T-helper 22 cell (primary cell): ENCODE data around the gene MEX3B.

ENCODE experiments used
- DNase-seq: peaks from one replicate; pipeline ENCODE4 v3.0.0-alpha.2; 2020; ENCODE audit warnings: low read depth

MEX3B gene

GRCh38 chr15:82045892-82046665 lies at the start of gene MEX3B:
MEX3B (minus strand) TSS chr15:82046018; CDS start chr15:82045705, 313 bp downstream.
- DNase-seq, result peak; percentile 87

GRCh38 chr15:82093774-82094211 lies 48.0 kb upstream of the MEX3B start:
- no peak for DNase-seq

- DNase-seq, result no peak
Observed at GRCh38 chr15:82093325-82093724, 47.5 kb upstream of the MEX3B start.

GRCh38 chr15:82091636-82092140 lies 45.9 kb upstream of the MEX3B start:
- no peak for DNase-seq

GRCh38 chr15:82086243-82086995 lies 40.6 kb upstream of the MEX3B start:
- no peak for DNase-seq

DNA sequence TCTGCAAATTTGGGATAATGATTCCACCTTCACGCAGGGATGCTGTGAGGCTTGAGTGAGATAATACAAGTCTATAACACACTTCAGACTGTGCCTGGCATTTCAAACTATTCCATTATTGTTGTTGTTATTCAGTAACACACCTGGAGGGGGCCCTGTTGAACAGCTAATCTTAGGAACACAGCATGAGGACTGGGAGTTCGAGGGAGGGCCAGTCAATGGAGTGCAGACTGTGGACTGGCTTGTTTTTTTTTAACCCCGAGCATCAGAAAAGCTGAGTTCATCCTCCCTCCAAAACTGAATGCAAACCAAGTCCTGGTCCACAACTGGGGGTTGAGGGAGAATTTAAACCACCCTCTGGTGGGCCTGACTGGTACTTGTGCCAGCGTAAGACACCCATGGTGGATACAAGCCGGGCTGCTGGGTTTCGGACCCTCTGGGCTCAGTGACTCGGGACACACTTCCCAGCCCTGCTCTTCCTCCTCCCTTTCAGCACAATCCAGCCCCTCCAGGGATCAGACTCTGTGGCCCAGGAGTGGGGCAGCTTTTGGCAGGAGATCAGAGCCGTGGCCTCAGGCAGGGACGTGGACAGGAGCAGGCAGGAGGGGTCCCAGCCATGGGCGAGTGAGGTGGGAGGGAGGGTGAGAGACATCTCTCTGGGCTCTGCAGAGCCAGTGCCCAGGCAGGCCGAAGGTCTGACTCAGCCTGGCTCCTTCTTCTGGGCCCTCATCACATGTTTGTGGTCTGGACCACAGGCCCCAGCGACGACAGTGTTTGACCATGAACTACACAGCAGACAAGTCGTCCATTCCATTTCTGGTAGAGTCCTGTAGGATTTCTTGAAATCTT lies 36.3 kb upstream of the MEX3B start:
- DNase-seq, result no peak

- no peak for DNase-seq
Observed at GRCh38 chr15:82080774-82081173, 35.0 kb upstream of the MEX3B start.

DNA sequence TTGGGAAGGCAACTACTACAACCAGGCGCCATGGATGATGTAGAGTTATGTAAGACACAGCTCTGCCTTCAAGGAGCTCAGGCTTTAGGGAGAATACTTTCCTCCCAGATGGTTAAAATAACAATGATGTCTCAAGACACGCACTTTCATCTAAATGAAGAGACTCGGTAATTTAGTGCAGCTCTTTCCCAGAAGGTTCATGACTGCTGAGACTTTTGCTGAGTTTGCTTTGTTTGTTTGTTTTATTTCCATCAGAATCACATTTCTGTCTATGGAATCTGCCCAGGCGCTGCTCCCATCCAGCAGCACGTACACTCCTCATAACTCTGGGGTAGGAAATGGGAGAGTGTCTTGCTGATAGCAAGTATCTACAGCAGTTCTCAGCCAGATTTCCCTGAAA lies 33.9 kb upstream of the MEX3B start:
- DNase-seq, result no peak

DNA sequence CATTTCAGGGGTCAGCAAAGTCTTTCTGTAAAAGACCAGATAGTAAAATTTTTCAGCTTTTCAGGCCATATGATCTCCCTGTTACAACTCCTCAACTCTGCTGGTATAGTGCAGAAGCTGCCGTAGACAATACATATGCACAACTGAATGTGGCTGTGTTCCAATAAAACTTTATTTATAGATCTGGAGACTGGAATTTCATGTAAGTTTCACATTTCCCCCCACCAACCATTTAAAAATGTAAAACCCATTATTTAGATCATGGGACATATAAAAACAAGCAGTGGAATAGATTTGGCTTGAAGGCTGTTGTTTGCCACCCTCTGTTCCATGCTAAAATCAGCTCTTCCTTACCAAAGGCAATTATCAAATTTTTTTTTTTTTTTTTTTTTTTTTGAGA lies 28.8 kb upstream of the MEX3B start:
- DNase-seq, result no peak

DNA sequence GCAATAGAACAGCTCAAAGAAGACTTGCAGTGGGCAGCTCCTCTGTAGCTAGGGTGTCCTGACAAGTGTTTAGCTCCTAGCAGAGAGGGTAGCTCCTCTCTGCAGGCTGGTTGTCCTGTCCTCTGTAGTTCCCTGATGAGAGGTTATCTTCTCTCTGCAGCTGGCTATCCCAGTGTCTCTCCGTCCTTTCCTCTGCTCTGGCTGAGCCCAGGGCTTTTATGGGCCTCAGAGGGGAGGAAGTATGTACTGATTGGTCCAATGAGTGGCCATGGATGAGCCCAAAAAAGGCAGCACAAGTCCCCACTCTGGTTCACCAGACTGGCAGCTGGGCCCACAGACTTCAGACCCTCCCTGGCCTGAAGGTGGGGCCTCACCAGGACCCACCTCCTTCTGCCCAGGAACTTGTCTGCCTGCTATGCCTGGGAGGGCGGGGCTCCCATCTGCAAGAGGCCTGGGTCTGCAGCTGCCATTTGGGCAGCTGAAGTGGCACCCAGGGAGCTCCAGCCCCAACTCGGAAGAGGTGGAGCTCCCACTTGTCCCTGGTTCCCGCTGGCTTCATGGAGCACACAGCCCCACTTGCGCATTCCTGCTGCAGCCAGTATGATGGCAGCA lies 27.2 kb upstream of the MEX3B start:
- no peak for DNase-seq

- DNase-seq, result no peak
Observed at GRCh38 chr15:82066455-82066854, 20.6 kb upstream of the MEX3B start.

DNA sequence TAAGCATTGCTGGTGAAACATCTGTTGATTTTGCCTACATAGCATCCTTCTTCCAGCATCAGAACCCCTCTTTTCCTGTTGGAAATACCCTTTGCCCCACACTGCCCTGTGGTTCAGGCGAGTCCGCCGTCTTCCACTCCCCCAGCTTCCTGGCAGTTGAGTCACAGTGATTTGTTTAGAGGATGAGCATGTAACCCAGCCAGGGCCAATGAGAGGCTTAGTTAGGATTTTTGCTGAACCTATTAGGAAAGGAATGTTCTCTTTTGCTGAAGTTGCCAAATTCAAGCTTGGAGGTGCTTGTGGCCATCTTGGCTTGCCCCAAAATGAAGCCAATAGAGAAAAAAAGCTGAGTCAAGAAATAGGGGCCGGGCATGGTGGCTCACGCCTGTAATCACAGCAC lies 19.0 kb upstream of the MEX3B start:
- no peak for DNase-seq

- DNase-seq, result no peak
Observed at GRCh38 chr15:82062479-82063454, 16.9 kb upstream of the MEX3B start.

- DNase-seq, result no peak
Observed at GRCh38 chr15:82060817-82061216, 15.0 kb upstream of the MEX3B start.

DNA sequence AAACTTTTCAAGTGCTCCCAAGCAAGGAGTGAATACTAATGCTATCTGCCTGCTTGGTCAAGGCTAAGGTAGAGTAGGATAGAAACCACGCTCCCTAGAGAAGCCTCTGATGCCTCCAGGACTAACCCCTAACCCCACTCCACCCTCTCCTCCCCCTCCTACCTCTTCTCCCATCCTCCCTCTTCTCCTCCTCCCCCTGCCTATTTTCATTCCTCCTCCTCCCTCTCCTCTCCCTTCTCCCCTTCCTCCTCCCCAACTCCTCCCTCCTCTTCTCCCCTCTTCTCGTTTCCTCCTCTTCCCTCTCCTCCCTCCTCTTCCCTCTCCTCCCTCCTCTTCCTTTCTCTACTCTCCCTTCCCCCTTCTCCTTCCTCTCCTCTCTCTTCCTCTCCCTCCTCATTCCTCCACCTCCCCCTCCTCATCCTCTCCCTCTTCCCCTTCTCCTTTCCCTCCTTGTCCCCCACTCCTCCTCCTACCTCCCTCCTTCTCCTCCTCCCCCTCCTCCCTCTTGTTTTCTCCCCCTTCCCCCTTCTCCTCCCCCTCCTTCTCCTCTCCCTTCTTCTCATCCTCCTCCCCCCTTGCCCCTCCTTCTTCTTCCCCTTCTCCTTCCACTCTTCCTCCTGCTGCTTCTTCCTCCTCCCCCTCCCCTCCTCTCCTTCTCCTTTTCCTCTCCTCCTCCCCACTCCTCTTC lies 12.8 kb upstream of the MEX3B start:
- DNase-seq, result no peak

DNA sequence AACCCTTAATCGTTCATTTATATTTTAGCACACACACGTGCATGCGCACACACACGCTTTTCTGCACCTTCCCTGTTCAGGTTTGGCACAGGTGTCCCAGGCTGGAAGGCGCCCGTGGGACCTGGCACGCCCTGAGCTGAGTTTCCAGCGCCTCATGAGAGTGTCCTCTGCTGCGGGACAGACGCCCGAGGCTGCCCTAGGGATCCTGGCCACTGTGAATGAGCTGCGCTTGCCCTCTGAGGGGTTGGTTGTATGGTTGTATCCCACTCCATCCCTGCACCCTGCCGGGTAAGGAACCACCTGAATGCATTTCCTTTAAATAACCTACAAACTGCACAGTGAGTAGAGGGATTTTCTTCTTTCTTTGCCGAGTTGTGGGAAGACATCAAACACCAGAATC lies 12.2 kb upstream of the MEX3B start:
- no peak for DNase-seq

GRCh38 chr15:82056958-82057823 lies 11.4 kb upstream of the MEX3B start:
- no peak for DNase-seq

DNA sequence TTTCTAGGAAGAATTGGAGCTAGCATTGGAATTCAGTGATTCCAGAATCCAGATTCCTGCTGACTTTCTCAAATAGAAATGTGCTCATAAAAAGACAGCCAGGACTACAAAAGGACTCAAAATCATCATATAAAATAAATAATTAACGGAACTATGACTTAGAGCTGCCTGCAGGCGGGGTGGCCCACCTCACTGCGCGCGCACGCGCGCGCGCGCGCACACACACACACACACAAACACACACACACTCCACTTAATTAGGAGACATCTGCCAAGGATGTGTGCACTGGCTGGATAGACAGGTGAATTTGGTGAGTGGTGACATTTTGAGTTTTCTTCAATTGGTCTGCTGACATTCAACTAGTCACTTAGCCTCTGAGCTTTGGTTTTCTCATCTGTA lies 6.9 kb upstream of the MEX3B start:
- no peak for DNase-seq

DNA sequence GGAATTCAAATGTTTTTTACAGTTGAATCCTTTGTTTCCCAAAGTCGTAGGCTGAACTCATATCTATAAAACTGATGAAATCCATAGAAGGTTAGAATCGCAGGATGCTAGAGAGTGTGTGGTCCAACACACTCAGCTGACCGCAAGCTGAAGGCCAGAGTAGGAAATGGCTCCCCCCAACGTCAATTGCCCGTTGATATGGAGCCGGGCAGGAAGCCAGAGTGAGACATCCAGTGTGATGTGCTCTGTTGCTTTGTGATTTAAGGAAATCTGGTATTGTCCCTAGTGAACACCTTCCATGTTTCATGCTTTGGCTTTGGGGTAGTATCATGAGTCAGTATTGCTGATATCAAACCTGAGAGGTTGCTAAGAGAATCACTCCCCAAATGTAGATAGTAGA lies 5.8 kb upstream of the MEX3B start:
- no peak for DNase-seq
